Right atrium auricular region (tissue), 2 donors: ENCODE results near the gene C19orf47. TPM values are rescaled to one million over a fixed set of nuclear protein-coding genes. Genes with fewer than 3 reads are reported as not detected.

Source experiments
- DNase-seq: peaks from one replicate; pipeline ENCODE4 v3.0.0-alpha.2; 2019; ENCODE audit warnings: low spot score
- H3K27ac ChIP-seq, 2 donors: fragments of 200-600 bp; sonication (generic); 1 replicate in 1 of 2; 2 replicates in 1 of 2; pipeline ENCODE4 v1.5.1; 2016 to 2019
- H3K27me3 ChIP-seq, 2 donors: fragments of 200-600 bp; sonication (generic); one replicate each; pipeline versions ENCODE4 v1.5.1 to v1.6.0; 2017 to 2019
- H3K36me3 ChIP-seq: fragments of 200-600 bp; sonication (generic); one replicate; pipeline ENCODE4 v1.5.1; 2016
- H3K4me1 ChIP-seq, 2 donors: fragments of 200-600 bp; sonication (generic); one replicate each; pipeline versions ENCODE4 v1.5.1 to v1.6.0; 2017 to 2019
- H3K4me3 ChIP-seq, 2 donors: fragments of 200-600 bp; sonication (generic); 1 replicate in 1 of 2; 2 replicates in 1 of 2; pipeline ENCODE4 v1.5.1; 2017 to 2019; ENCODE audit warnings: mild to moderate bottlenecking in 1 of 2, moderate library complexity in 1 of 2
- H3K9me3 ChIP-seq, 2 donors: fragments of 200-600 bp; sonication (generic); one replicate each; pipeline ENCODE4 v1.5.1; 2019
- total RNA-seq, 2 donors: library from RNA; depleted of rRNA; stranded (reverse); fragments of >200 nt; gene quantifications; one replicate each; pipeline ENCODE4 v1.1.0, GENCODE V29; 2016
- TF ChIP-seq, protein P1 (sequence below), 2 donors: fragments of 200-600 bp; sonication (generic); IDR thresholded peaks; one replicate each; pipeline ENCODE4 v1.5.1; 2019; ENCODE audit warnings: antibody characterized with exemption in 2 of 2

C19orf47 gene
- total RNA-seq, 2 donors from 2014 or later, result 58.2 to 88.2 TPM

DNA sequence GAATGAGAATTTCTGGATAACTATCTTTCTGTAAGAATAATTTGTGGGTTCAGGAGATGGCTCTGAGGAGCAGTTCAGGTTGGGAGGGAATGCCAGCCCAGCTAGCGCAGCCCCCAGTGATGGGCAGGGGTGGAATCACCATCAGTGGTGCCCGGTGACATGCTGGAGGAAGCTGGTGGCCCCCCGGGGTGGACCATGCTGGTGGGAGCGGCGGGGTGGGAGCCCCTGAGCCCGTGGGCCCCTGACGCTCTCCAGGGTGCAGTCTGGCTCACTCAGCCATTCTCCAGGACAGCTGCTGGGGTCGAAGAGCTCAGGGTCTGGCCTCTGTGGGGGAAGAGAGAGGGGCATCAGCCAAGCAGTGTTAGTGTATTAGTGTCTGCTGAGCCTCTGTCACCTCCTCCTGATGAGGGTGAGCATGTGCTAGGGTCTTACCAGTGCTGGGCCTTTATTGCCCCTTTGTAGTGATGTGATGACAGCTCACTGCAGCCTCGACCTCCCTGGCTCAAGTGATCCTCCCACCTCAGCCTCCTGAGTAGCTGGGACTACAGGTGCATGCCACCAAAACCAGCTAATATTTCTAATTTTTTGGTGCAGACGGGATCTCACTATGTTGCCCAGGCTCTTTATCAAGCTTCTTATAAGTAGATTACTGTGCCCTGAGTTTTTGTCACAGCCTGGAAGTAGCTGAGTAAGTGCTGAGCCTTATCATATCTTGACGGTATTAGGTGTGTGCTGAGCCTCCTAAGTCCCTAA is 31.4 kb upstream of the C19orf47 start:
- TF ChIP-seq, protein P1, sequence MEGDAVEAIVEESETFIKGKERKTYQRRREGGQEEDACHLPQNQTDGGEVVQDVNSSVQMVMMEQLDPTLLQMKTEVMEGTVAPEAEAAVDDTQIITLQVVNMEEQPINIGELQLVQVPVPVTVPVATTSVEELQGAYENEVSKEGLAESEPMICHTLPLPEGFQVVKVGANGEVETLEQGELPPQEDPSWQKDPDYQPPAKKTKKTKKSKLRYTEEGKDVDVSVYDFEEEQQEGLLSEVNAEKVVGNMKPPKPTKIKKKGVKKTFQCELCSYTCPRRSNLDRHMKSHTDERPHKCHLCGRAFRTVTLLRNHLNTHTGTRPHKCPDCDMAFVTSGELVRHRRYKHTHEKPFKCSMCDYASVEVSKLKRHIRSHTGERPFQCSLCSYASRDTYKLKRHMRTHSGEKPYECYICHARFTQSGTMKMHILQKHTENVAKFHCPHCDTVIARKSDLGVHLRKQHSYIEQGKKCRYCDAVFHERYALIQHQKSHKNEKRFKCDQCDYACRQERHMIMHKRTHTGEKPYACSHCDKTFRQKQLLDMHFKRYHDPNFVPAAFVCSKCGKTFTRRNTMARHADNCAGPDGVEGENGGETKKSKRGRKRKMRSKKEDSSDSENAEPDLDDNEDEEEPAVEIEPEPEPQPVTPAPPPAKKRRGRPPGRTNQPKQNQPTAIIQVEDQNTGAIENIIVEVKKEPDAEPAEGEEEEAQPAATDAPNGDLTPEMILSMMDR (IDR thresholded peaks at IDR 0.05), result no peak
- no peak for DNase-seq
- Histone ChIP-seq H3K4me3 (no peak overlapping the region), H3K4me1 (no peaks in the 10 kb centered on the region), H3K9me3 (no peaks in the 10 kb centered on the region), H3K27ac (no peak overlapping the region), H3K27me3 (no peaks in the 10 kb centered on the region), H3K36me3 (peaks cover 18% of the 10 kb centered on the region)

DNA sequence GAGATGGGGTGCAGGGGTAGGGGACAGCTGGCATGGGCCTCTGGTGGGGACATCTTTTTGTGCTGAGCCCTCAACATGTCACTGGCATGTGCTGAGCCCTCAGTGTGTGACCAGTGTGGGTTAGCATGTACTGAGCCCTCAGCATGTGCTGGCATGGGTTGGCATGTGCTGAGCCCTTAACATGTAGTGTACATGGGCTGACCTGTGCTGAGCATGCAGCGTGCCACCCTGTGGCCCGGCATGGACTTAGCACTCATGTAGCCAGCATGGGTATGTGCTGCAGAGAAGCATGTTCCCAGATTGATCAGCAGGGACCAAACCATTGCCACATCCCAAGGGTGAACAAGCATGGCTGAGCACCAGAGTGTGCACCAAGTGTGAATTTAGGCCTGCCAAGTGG is 30.3 kb upstream of the C19orf47 start:
- Histone ChIP-seq H3K36me3 (peaks cover 29% of the 10 kb centered on the region), H3K27ac (no peak overlapping the region)

DNA sequence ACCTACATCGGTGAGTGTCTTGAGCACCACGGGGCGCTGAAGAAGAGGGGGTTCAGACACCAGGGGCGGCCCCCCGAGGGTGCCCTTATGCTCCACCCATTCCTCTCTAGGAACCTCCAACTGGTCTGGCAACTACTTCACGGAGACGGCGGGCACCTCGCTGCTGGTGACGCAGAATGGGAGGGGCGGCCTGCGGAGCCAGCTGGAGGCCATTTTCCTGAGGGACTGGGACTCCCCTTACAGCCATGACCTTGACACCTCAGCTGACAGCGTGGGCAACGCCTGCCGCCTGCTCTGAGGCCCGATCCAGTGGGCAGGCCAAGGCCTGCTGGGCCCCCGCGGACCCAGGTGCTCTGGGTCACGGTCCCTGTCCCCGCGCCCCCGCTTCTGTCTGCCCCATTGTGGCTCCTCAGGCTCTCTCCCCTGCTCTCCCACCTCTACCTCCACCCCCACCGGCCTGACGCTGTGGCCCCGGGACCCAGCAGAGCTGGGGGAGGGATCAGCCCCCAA is 29.7 kb upstream of the C19orf47 start:
- no peak overlapping the region for H3K4me3 ChIP-seq
- no peaks in the 10 kb centered on the region for H3K27me3 ChIP-seq
- no peaks in the 10 kb centered on the region for H3K9me3 ChIP-seq
- no peaks in the 10 kb centered on the region for H3K4me1 ChIP-seq
- no peak for DNase-seq
- H3K27ac ChIP-seq, result no peak overlapping the region
- TF ChIP-seq, protein P1 (IDR thresholded peaks at IDR 0.05), result no peak
- H3K36me3 ChIP-seq, result peaks cover 35% of the 10 kb centered on the region

More for the DNA sequence above, 30.3 kb upstream of the C19orf47 start:
- TF ChIP-seq, protein P1 (IDR thresholded peaks at IDR 0.05), result no peak
- no peaks in the 10 kb centered on the region for H3K4me1 ChIP-seq
- no peaks in the 10 kb centered on the region for H3K27me3 ChIP-seq
- no peaks in the 10 kb centered on the region for H3K9me3 ChIP-seq
- H3K4me3 ChIP-seq, result no peak overlapping the region
- no peak for DNase-seq

DNA sequence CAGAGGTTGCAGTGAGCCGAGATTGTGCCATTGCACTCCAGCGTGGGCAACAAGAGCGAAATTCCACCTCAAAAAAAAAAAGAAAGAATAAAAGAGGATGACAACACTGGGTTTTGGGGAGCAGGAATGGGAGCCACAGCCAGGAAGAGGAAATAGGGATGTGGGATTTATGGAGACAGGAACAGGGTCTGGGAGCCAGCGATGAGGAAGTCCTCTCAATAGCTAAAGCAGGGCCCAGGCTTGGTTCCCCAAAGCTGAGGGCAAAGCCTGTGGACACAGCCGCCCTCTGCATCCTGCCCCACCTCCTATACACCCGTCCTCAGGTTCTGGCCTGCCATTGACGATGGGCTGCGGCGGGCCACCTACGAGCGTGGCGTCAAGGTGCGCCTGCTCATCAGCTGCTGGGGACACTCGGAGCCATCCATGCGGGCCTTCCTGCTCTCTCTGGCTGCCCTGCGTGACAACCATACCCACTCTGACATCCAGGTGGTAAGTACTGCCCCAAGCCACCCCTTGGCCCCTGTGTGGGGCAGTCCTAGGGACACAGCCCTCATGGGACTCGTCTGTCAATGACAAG is 28.2 kb upstream of the C19orf47 start:
- Histone ChIP-seq H3K9me3 (no peaks in the 10 kb centered on the region), H3K27ac (no peak overlapping the region), H3K4me3 (no peak overlapping the region), H3K4me1 (no peaks in the 10 kb centered on the region), H3K27me3 (no peaks in the 10 kb centered on the region), H3K36me3 (peaks cover 50% of the 10 kb centered on the region)
- TF ChIP-seq, protein P1 (IDR thresholded peaks at IDR 0.05), result no peak
- no peak for DNase-seq

DNA sequence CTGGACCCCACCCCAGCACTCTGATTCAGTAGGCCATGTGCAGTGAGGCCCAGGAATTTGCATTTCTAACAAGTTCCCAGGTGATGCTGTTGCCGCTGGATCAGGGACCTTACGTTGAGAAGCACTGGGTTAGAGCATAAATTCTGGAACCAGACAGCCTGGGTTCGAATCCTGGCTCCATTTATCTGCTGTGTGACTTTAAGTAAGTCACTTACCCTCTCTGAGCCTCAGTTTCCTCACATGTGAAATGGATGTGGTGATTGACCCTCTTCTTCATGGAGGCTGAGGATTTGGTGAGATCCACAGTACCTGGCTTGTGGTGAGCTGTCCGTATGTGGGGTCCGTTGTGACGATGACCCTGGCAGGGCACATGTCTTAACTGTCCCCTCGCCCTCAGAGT is 25.9 kb upstream of the C19orf47 start:
- H3K4me1 ChIP-seq, result no peaks in the 10 kb centered on the region
- TF ChIP-seq, protein P1 (IDR thresholded peaks at IDR 0.05), result no peak
- H3K9me3 ChIP-seq, result no peaks in the 10 kb centered on the region
- no peak overlapping the region for H3K27ac ChIP-seq
- H3K4me3 ChIP-seq, result no peak overlapping the region
- H3K36me3 ChIP-seq, result peaks cover 66% of the 10 kb centered on the region
- no peaks in the 10 kb centered on the region for H3K27me3 ChIP-seq
- no peak for DNase-seq
